BE2C (cell line): ENCODE data around the gene DOC2A.
"Not testable (repeated sequence)": the region's sequence is repeated elsewhere in the genome, so short reads cannot be mapped to it uniquely, and the experiment has no call there.

Experiments
- DNase-seq: peaks from one replicate; pipeline ENCODE4 v3.0.0-alpha.2; 2020
- H3K27me3 ChIP-seq: fragments of 250-450 bp; sonication (Bioruptor Pico); 2 replicates; pipeline ENCODE4 v1.5.1; 2020; ENCODE audit warnings: mild to moderate bottlenecking
- H3K36me3 ChIP-seq: fragments of 250-450 bp; sonication (Bioruptor Pico); 2 replicates; pipeline ENCODE4 v1.5.1; 2020; ENCODE audit warnings: mild to moderate bottlenecking
- H3K4me1 ChIP-seq: fragments of 250-450 bp; sonication (Bioruptor Pico); 2 replicates; pipeline ENCODE4 v1.5.1; 2020
- H3K4me3 ChIP-seq: 2 replicates; pipeline ENCODE4 v1.5.1; 2011; ENCODE audit warnings: low read depth, low read length
- H3K9me3 ChIP-seq: fragments of 250-450 bp; sonication (Bioruptor Pico); 2 replicates; pipeline ENCODE4 v1.5.1; 2020
- TF ChIP-seq, protein P1 (sequence below): IDR thresholded peaks from 2 replicates; pipeline ENCODE4 v1.5.1; 2012; ENCODE audit warnings: mild to moderate bottlenecking, low read depth, low read length

DOC2A gene

GRCh38 chr16:30052671-30053372 lies 42.0 kb upstream of the DOC2A start:
- Histone ChIP-seq H3K4me1 (peaks cover 7% of the 10 kb centered on the region), H3K9me3 (no peaks in the 10 kb centered on the region), H3K4me3 (peak overlapping the region; percentile 75), H3K27me3 (no peaks in the 10 kb centered on the region), H3K36me3 (no peaks in the 10 kb centered on the region)
- DNase-seq = peak; percentile 93
- TF ChIP-seq, protein P1, sequence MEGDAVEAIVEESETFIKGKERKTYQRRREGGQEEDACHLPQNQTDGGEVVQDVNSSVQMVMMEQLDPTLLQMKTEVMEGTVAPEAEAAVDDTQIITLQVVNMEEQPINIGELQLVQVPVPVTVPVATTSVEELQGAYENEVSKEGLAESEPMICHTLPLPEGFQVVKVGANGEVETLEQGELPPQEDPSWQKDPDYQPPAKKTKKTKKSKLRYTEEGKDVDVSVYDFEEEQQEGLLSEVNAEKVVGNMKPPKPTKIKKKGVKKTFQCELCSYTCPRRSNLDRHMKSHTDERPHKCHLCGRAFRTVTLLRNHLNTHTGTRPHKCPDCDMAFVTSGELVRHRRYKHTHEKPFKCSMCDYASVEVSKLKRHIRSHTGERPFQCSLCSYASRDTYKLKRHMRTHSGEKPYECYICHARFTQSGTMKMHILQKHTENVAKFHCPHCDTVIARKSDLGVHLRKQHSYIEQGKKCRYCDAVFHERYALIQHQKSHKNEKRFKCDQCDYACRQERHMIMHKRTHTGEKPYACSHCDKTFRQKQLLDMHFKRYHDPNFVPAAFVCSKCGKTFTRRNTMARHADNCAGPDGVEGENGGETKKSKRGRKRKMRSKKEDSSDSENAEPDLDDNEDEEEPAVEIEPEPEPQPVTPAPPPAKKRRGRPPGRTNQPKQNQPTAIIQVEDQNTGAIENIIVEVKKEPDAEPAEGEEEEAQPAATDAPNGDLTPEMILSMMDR = no peak

DNA sequence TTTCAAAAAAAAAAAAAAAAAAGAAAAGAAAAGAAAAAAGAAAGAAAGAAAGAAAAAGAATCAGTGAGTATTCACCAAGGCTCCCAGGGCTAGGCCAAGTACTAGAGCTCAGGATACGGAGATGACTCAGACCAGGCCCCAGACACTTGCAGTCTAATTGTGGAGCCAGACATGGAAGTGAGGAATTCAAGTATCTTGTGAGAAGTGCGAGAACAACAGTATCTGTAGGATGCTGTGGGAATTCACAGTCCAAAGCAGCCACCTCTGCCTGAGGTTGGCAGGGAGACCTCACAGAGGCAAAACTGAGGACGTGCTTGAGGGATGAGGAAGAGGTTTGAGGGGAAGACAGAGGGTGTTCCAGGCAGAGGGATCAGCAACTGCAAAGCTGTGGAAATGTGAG lies 40.7 kb upstream of the DOC2A start:
- Histone ChIP-seq H3K36me3 (no peaks in the 10 kb centered on the region), H3K4me1 (peaks cover 7% of the 10 kb centered on the region), H3K4me3 (no peak overlapping the region), H3K27me3 (no peaks in the 10 kb centered on the region), H3K9me3 (no peaks in the 10 kb centered on the region)
- no peak for DNase-seq
- TF ChIP-seq, protein P1 = no peak

DNA sequence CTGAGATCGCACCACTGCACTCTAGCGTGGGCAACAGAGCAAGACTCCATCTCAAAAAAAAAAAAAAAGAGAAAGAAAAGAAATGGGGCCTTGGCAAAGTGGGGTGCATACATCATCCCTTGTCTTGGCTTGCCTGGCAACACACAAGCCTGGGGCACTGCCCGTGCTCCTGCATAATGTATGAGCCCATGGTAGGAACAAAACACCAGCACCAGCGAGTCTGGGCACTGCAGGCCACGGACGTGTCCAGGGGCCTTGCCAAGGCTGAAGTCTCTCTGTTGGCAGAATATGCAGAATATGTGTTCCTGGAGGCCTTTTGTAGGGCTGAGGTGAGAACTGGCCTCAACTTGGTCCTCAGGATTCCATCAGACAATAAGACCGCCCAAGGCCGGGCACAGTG lies 39.0 kb upstream of the DOC2A start:
- no peak overlapping the region for H3K4me3 ChIP-seq
- no peak for DNase-seq
- H3K36me3 ChIP-seq = no peaks in the 10 kb centered on the region
- peaks cover 7% of the 10 kb centered on the region for H3K4me1 ChIP-seq
- TF ChIP-seq, protein P1 = no peak
- H3K9me3 ChIP-seq = no peaks in the 10 kb centered on the region
- no peaks in the 10 kb centered on the region for H3K27me3 ChIP-seq

DNA sequence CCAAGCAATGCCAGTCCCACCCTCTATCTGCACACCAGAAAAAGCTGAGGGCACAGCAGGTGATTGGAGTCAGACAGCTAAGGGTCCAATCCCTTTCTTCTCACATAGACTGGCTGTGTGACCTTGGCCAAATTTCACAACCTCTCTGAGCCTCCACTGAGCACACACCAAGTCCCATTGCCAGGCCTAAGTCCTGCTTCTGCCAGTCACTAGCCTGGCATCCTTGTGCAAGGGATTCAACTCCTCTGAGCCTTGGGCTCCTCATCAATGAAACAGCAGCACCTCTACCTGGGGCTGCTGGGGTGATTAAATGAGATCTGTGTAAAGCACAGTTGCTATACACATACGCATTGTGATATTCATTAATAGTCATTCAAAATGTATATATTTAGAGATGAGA lies 35.8 kb upstream of the DOC2A start:
- TF ChIP-seq, protein P1 = no peak
- Histone ChIP-seq H3K27me3 (no peaks in the 10 kb centered on the region), H3K9me3 (no peaks in the 10 kb centered on the region), H3K4me1 (peaks cover 7% of the 10 kb centered on the region), H3K36me3 (no peaks in the 10 kb centered on the region), H3K4me3 (no peak overlapping the region)
- no peak for DNase-seq

- TF ChIP-seq, protein P1 = no peak
- no peak for DNase-seq
- no peaks in the 10 kb centered on the region for H3K36me3 ChIP-seq
- no peaks in the 10 kb centered on the region for H3K9me3 ChIP-seq
- H3K4me1 ChIP-seq = peaks cover 7% of the 10 kb centered on the region
- H3K4me3 ChIP-seq = no peak overlapping the region
- H3K27me3 ChIP-seq = no peaks in the 10 kb centered on the region
These were observed 35.4 kb upstream of the DOC2A start for GRCh38 chr16:30046178-30046577.

DNA sequence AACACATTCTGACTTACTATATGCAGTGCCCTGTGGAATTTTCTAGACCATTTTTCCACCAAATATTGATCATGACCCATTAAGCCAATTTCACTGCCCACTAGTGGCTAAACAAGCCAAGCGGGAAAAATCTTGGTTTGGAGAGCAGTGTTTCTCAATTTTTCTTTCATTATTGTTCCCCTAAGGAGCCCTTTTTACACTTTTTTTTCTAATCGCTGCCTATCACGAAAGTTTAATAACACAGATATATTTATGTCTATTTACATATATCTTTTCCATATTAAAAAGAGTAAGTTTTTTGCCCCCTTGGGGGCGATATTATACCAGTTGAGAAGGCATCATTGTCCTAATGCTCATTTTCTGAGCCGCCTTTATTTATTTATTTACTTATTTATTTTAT lies 31.0 kb upstream of the DOC2A start:
- Histone ChIP-seq H3K4me3 (no peak overlapping the region), H3K27me3 (no peaks in the 10 kb centered on the region), H3K9me3 (no peaks in the 10 kb centered on the region), H3K36me3 (no peaks in the 10 kb centered on the region), H3K4me1 (no peaks in the 10 kb centered on the region)
- TF ChIP-seq, protein P1 = peak; percentile 70
- DNase-seq = no peak

DNA sequence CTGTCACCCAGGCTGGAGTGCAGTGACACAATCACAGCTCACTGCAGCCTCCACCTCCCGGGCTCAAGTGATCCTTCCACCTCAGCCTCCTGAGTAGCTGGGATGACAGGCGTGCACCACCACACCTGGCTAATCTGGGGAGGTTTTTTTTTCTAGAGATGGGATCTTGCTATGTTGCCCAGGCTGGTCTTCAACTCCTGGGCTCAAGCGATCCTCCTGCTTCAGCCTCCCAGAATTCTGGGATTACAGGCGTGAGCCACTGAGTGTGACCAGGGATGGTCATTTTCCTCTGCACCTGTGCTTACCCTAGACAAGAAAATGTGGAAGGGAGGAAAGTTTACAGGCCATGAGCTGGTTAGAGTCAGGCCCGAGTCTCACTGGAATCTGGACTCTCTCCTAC lies 29.9 kb upstream of the DOC2A start:
- H3K4me3 ChIP-seq, DNase-seq, H3K27me3 ChIP-seq: not testable (repeated sequence)

More for the DNA sequence above, 29.9 kb upstream of the DOC2A start:
- not testable (repeated sequence) for H3K9me3 ChIP-seq, H3K4me1 ChIP-seq, H3K36me3 ChIP-seq
